Fibroblast of villous mesenchyme (primary cell): ENCODE measurements around the gene DCTN2. TPM values are rescaled to one million over a fixed set of nuclear protein-coding genes. Genes with fewer than 3 reads are reported as not detected.
A peak's percentile ranks its signal among the peaks of the same experiment; 100 is the strongest.
"Not testable (repeated sequence)": the region's sequence is repeated elsewhere in the genome, so short reads cannot be mapped to it uniquely, and the experiment has no call there.

Source experiments
- DNase-seq: peaks from one replicate; pipeline ENCODE4 v3.0.0-alpha.2; 2010; ENCODE audit warnings: low read depth
- H3K4me3 ChIP-seq: 2 replicates; pipeline ENCODE4 v1.5.1; 2011; ENCODE audit warnings: low read depth, mild to moderate bottlenecking, low read length
- total RNA-seq: library from RNA; depleted of rRNA; stranded (reverse); fragments of >200 nt; gene quantifications from 2 replicates; pipeline ENCODE4 v1.2.3, GENCODE V29; 2012
- TF ChIP-seq, protein P1 (sequence below): IDR thresholded peaks from 2 replicates; pipeline ENCODE4 v1.5.1; 2012; ENCODE audit warnings: low read depth, mild to moderate bottlenecking, low read length; ENCODE audit not compliant: insufficient read depth

Gene DCTN2
- total RNA-seq, 1 donor: 111 TPM

DNA sequence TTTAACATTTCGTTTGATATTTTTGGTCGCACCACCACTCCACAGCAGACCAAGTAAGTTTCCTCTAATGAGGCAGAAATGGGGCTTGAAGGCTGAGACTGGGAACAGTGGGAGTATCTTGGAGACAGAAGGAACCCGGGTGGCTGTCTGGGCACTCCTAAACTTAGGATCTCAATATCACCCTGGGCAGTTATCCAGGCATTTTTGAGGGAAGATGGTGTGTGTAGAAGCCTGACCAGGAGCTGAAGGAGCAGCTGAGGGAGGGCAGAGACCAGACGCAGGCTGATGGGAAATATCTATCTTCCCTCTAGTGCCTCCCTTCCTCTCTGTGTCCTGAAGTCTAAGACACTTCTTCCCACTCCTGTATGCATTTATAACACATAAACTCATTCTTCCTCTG, 48.4 kb downstream of the DCTN2 start:
- DNase-seq: no peak
- TF ChIP-seq, protein P1, sequence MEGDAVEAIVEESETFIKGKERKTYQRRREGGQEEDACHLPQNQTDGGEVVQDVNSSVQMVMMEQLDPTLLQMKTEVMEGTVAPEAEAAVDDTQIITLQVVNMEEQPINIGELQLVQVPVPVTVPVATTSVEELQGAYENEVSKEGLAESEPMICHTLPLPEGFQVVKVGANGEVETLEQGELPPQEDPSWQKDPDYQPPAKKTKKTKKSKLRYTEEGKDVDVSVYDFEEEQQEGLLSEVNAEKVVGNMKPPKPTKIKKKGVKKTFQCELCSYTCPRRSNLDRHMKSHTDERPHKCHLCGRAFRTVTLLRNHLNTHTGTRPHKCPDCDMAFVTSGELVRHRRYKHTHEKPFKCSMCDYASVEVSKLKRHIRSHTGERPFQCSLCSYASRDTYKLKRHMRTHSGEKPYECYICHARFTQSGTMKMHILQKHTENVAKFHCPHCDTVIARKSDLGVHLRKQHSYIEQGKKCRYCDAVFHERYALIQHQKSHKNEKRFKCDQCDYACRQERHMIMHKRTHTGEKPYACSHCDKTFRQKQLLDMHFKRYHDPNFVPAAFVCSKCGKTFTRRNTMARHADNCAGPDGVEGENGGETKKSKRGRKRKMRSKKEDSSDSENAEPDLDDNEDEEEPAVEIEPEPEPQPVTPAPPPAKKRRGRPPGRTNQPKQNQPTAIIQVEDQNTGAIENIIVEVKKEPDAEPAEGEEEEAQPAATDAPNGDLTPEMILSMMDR: no peak
- H3K4me3 ChIP-seq: no peak overlapping the region

DNA sequence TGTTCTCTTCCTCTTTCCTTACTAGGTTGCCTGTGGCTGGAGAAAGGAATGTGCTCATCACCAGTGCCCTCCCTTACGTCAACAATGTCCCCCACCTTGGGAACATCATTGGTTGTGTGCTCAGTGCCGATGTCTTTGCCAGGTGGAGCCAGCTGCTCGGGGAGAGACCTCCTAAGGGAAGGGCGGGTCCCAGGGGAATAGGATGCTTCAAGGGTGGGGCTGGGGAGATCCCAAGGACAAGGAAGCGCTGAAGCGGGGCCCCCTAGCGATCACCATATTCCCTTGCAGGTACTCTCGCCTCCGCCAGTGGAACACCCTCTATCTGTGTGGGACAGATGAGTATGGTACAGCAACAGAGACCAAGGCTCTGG, 48.9 kb downstream of the DCTN2 start:
- DNase-seq: no peak
- H3K4me3 ChIP-seq: no peak overlapping the region
- TF ChIP-seq, protein P1: peak; percentile 6

DNA sequence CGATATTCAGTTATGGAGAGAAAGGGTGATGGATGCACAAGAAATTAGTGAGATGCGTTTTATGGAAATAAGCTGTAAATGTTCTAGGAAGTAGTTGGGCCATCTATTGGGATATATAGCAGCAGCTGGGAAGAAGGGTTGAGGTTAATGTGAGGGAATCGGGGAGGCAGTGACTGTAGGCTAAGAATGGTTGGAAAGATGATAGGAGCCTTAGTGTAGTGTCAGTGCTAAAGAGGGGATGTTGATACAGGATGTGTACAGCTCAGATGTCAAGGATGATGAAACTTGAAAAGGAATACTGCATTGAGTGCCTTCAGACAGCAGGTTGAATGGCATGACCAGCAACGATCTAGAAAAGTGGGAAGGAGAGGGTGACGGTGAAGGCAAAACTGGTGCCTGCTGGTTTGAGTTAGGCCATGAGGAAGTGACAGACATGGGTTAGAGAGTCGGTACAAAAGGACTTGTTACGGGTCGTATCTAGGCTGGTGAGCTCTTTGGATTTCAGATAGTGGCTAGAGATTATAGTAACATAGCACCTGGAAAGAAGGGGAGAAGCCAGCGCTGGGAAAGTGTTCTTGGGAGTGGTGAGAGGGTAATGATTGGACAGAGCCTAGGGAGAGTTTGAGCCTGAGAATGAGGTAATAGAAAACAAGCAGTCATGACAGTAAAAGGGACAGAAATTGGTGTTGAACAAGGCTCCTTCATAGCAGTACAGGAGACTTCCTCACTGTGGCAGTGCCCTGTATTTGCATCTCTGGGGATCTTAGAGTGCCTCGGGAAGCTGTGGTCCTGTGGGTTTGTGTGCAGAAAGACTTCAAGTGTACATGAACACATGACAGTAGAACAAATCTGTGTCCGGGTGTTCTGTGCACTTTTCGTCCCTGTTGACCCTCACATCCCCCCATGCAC, 49.5 kb downstream of the DCTN2 start:
- no peak for DNase-seq
- H3K4me3 ChIP-seq: no peak overlapping the region
- TF ChIP-seq, protein P1: no peak

DNA sequence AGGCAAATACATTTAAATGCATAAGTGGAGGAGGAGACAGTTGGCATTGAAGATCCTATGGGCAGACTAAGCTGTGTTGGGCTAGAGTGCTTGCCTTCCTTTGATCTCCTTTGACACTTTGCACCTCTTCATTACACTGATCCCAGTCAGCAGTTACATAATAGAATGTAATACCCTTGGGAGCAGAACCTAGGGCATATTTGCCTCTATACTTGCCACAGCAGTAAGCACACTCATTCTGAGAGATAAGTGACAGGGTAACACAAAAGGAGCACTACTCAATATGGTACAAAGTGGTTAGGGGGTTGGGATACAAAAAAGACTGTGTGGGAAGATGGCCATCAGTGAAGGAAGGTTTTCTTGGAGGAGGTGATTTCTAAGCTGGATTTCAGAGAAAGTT, 50.2 kb downstream of the DCTN2 start:
- TF ChIP-seq, protein P1: no peak
- DNase-seq: no peak
- H3K4me3 ChIP-seq: no peak overlapping the region

DNA sequence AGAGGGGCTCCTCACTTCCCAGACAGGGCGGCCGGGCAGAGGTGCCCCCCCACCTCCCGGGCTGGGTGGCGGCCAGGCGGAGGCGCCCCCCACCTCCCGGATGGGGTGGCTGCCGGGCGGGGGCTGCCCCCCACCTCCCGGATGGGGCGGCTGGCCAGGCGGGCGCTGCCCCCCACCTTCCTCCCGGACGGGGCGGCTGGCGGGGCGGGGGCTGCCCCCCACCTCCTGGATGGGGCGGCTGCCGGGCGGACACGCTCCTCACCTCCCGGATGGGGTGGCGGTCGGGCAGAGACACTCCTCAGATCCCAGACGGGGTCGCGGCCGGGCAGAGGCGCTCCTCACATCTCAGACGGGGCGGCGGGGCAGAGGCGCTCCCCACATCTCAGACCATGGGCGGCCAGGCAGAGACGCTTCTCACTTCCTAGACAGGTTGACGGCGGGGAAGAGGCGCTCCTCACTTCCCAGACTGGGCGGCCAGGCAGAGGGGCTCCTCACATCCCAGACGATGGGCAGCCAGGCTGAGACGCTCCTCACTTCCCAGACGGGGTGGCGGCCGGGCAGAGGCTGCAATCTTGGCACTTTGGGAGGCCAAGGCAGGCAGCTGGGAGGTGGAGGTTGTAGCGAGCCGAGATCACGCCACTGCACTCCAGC, 51.8 kb downstream of the DCTN2 start:
- not testable (repeated sequence) for DNase-seq, H3K4me3 ChIP-seq

DNA sequence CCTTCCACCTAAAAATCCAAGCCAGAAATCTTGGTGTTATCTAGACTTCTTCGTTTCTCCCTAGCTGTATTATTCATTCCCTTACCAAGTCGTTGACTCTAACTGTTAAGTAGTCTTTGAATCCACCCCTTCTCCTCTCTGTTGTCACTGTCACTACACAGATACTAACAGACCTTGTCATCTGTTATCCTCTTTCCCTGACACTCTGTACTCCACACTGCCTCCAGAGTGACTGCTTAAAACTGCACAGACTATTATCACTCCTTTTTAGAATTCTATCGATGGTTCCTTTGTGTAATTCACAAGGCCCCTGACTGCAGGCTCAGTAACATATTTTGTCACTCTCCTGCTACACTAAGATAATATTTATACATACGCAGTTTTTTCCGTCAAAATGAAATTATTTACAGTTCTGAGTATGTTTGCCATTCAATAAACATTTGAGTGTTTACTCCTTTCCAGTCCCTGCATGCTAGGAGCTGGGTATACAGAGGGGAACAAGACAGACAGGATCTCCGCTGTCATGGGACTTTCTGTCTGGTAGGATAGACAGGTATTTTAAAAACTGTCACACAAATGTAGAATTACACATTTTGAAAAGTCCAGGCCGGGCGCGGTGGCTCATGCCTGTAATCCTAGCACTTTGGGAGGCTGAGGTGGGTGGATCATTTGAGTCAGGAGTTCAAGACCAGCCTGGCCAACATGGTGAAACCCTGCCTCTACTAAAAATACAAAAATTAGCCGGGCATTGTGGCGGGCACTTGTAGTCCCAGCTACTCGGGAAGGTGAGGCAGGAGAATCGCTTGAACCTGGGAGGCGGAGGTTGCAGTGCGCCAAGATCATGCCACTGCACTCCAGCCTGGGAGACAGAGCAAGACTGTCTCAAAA, 55.4 kb downstream of the DCTN2 start:
- TF ChIP-seq, protein P1: no peak
- no peak overlapping the region for H3K4me3 ChIP-seq
- DNase-seq: no peak

DNA sequence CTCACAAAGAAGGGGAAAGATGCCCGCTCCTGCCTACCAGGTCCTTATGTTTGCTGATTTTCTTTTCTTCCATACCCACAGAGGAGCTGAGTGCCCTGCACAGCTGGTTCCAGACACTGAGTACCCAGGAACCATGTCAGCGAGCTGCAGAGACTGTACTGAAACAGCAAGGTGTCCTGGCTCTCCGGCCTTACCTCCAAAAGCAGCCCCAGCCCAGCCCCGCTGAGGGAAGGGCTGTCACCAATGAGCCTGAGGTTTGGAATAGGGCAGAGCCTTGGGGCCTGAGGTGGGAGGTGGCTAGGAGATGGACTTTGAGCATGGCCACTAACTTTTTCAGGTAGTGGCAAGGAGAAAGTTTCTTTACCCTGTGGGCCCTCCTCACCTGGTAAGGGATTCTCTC, 56.9 kb downstream of the DCTN2 start:
- TF ChIP-seq, protein P1: no peak
- DNase-seq: no peak
- H3K4me3 ChIP-seq: no peak overlapping the region
